ENCODE data around the gene LLPH. TPM values are rescaled to one million over a fixed set of nuclear protein-coding genes. Genes with fewer than 3 reads are reported as not detected.

The LLPH gene
- total RNA-seq, 1 experiment from 2014 or later, result 33.4 TPM

DNA sequence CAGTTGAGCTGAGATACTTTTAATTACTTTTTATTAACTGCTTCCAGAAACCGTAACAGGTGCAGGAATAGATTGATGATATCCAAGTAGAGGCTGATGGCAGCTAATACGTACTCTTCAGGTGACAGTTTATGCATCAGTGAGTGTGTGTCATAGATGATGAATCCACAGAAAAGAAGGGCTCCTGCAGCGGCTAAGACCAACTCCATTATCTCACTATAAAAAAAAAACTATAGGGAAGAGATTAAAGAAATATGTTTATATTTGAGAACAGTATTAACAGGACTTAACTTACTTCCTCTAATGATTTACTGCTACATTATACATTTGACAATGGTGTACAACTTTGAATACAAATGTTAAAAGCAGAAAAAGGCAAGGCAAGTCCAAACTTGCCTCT lies 7.4 kb upstream of the LLPH start:
- no peak overlapping the region for H3K18ac ChIP-seq (ENCODE audit: insufficient read length, low read depth, low read length)
- no peak overlapping the region for H3K23ac ChIP-seq (ENCODE audit: insufficient read length, low read depth, low read length)
- H4K20me1 ChIP-seq (ENCODE audit: control insufficient read depth, insufficient read depth, insufficient read length), result no peaks in the 10 kb centered on the region
- H2AK5ac ChIP-seq (ENCODE audit: insufficient read length, low read length), result no peak overlapping the region
- H3K27ac ChIP-seq (ENCODE audit: insufficient read length, low read depth, low read length), result no peak overlapping the region
- Mint-ChIP-seq H3K9me3 (peaks cover 41 to 43% of the 10 kb centered on the region in 2 experiments), H3K36me3 (ENCODE audit: insufficient read depth in 1 of 3, low read depth in 3 of 3) (peaks cover 33 to 65% (median 56%) of the 10 kb centered on the region in 3 experiments), H3K4me3 (no peak overlapping the region), H3K27me3 (ENCODE audit: low read depth) (peaks cover 2% of the 10 kb centered on the region), H3K27ac (no peak overlapping the region), H3K4me1 (0 out of 4 replicates have a peak, but pooled peaks cover 0 to under 1% of the 10 kb centered on the region in 2 experiments)
- DNase-seq, result no peak
- WGBS (ENCODE audit: extremely low coverage, insufficient read length, low lambda C conversion rate), result no CpG with 5 or more reads among the region's 3 CpGs
- H3K9ac ChIP-seq (ENCODE audit: extremely low read depth, insufficient read length, low read length), result no peak overlapping the region
- H3K4me1 ChIP-seq (ENCODE audit: insufficient read depth, low read length), result no peaks in the 10 kb centered on the region
- no peak overlapping the region for H2BK20ac ChIP-seq (ENCODE audit: low read depth, low read length, poor library complexity, severe bottlenecking)
- no peak overlapping the region for H4K5ac ChIP-seq (ENCODE audit: insufficient read length, low read depth, low read length)
- no peak overlapping the region for H3K14ac ChIP-seq (ENCODE audit: insufficient read depth, low read length)
- H4K8ac ChIP-seq (replicated peaks; ENCODE audit: insufficient read length, low read depth, low read length), result no peak overlapping the region
- no peak overlapping the region for H3K56ac ChIP-seq (ENCODE audit: insufficient read length, low read depth, low read length)
- H4K91ac ChIP-seq (ENCODE audit: insufficient read length, low read depth, low read length), result no peak overlapping the region
- H3K4ac ChIP-seq (ENCODE audit: low read depth, low read length), result no peak overlapping the region
- TF ChIP-seq, protein P1, sequence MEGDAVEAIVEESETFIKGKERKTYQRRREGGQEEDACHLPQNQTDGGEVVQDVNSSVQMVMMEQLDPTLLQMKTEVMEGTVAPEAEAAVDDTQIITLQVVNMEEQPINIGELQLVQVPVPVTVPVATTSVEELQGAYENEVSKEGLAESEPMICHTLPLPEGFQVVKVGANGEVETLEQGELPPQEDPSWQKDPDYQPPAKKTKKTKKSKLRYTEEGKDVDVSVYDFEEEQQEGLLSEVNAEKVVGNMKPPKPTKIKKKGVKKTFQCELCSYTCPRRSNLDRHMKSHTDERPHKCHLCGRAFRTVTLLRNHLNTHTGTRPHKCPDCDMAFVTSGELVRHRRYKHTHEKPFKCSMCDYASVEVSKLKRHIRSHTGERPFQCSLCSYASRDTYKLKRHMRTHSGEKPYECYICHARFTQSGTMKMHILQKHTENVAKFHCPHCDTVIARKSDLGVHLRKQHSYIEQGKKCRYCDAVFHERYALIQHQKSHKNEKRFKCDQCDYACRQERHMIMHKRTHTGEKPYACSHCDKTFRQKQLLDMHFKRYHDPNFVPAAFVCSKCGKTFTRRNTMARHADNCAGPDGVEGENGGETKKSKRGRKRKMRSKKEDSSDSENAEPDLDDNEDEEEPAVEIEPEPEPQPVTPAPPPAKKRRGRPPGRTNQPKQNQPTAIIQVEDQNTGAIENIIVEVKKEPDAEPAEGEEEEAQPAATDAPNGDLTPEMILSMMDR (conservative IDR thresholded peaks at IDR 0.05), result no peak
- no peak overlapping the region for H2BK12ac ChIP-seq (ENCODE audit: insufficient read length, low read depth, low read length)
- no peaks in the 10 kb centered on the region for H3K27me3 ChIP-seq (ENCODE audit: insufficient read depth, low read length)
- no peak overlapping the region for H2BK15ac ChIP-seq (ENCODE audit: low read depth, low read length)
- H3K4me2 ChIP-seq (ENCODE audit: insufficient read depth, insufficient read length, low read length), result no peak overlapping the region
- no peak overlapping the region for H2BK5ac ChIP-seq (ENCODE audit: insufficient read length, low read length)
- H3K9me3 ChIP-seq (ENCODE audit: control insufficient read depth, low read depth, low read length), result no peaks in the 10 kb centered on the region
- H3T11ph ChIP-seq (ENCODE audit: low read length), result no peak overlapping the region
- no peaks in the 10 kb centered on the region for H3K23me2 ChIP-seq (ENCODE audit: insufficient read length, low read depth, low read length, poor library complexity, severe bottlenecking)
- no peaks in the 10 kb centered on the region for H3K79me1 ChIP-seq (ENCODE audit: insufficient read depth, low read depth, low read length, poor library complexity, severe bottlenecking)
- H3K79me2 ChIP-seq (ENCODE audit: insufficient read depth, low read length), result no peaks in the 10 kb centered on the region
- H2AFZ ChIP-seq (ENCODE audit: low read length), result no peak overlapping the region
- no peak overlapping the region for H2BK120ac ChIP-seq (ENCODE audit: low read depth, low read length, poor library complexity, severe bottlenecking)
